IPS-NIHi7 (cell line): ENCODE data around the gene SIAH1.
"Not testable (repeated sequence)": the region's sequence is repeated elsewhere in the genome, so short reads cannot be mapped to it uniquely, and the experiment has no call there.

Experiments
- DNase-seq: peaks from one replicate; pipeline ENCODE4 v3.0.0; 2012; ENCODE audit warnings: mixed read lengths; ENCODE audit errors: extremely low spot score

The SIAH1 gene

GRCh38 chr16:48366165-48367093 is 18.8 kb downstream of the SIAH1 start:
- DNase-seq, result peak; percentile 25

GRCh38 chr16:48365601-48366164 is 19.5 kb downstream of the SIAH1 start:
- peak; percentile 88 for DNase-seq

- DNase-seq, result no peak
Observed at GRCh38 chr16:48365025-48365600, 20.1 kb downstream of the SIAH1 start.

- DNase-seq, result no peak
Observed at GRCh38 chr16:48361540-48362144, 23.6 kb downstream of the SIAH1 start.

- DNase-seq, result no peak
Observed at GRCh38 chr16:48361012-48361411, 24.2 kb downstream of the SIAH1 start.

- no peak for DNase-seq
Observed at GRCh38 chr16:48359983-48360382, 25.2 kb downstream of the SIAH1 start.

GRCh38 chr16:48358419-48358818 is 26.8 kb downstream of the SIAH1 start:
- DNase-seq, result no peak

GRCh38 chr16:48356633-48357376 is 28.4 kb downstream of the SIAH1 start:
- DNase-seq, result no peak

- no peak for DNase-seq
Observed at GRCh38 chr16:48354877-48355855, 30.0 kb downstream of the SIAH1 start.

GRCh38 chr16:48354385-48354784 is 30.8 kb downstream of the SIAH1 start:
- not testable (repeated sequence) for DNase-seq

GRCh38 chr16:48353565-48354163 is 31.5 kb downstream of the SIAH1 start:
- peak; percentile 83 for DNase-seq

- DNase-seq, result no peak
Observed at GRCh38 chr16:48352648-48353390, 32.4 kb downstream of the SIAH1 start.

- no peak for DNase-seq
Observed at GRCh38 chr16:48350736-48351135, 34.5 kb downstream of the SIAH1 start.

- DNase-seq, result no peak
Observed at GRCh38 chr16:48347980-48348379, 37.2 kb downstream of the SIAH1 start.

GRCh38 chr16:48347191-48347865 is 37.9 kb downstream of the SIAH1 start:
- no peak for DNase-seq

GRCh38 chr16:48342591-48342990 is 42.6 kb downstream of the SIAH1 start:
- DNase-seq, result no peak

- no peak for DNase-seq
Observed at GRCh38 chr16:48340054-48340453, 45.2 kb downstream of the SIAH1 start.

GRCh38 chr16:48335961-48336360 is 49.3 kb downstream of the SIAH1 start:
- no peak for DNase-seq

GRCh38 chr16:48334325-48334724 is 50.9 kb downstream of the SIAH1 start:
- peak; percentile 35 for DNase-seq
